K562 (cell line): ENCODE data around the gene MC1R. TPM values are rescaled to one million over a fixed set of nuclear protein-coding genes. Genes with fewer than 3 reads are reported as not detected.
A peak's percentile ranks its signal among the peaks of the same experiment; 100 is the strongest.

ENCODE experiments used
- ATAC-seq: fragments of 200-7000 bp; cut with Tn5 transposase; 3 replicates; pipeline ENCODE4 v1.9.1; 2020; ENCODE audit warnings: moderate library complexity
- BruUV-seq: library from RNA; stranded (reverse); fragments of 400-500 nt; replicated peaks from 2 replicates; lab custom pipeline; 2021; lab: Mats Ljungman, UMichigan
- CTCF ChIA-PET: fragments of 300-600 bp; formaldehyde crosslinking; extraction: SDS; loops from one replicate; lab custom pipeline; 2021; ENCODE audit warnings: low intra/inter-chr PET ratio; lab: Yijun Ruan, JAX
- POLR2A ChIA-PET: fragments of 300-600, 350-650 bp; sonication (Branson Sonifier 250); formaldehyde crosslinking; extraction: SDS; loops from one replicate; lab custom pipeline; 2021; ENCODE audit warnings: antibody characterized with exemption, inconsistent platforms; lab: Yijun Ruan, JAX
- DNase-seq, 4 experiments: peaks; one replicate each; pipeline versions ENCODE4 v3.0.0 to v3.0.0-alpha.2; 2011 to 2018; ENCODE audit warnings: low spot score in 3 of 4, mixed read lengths in 3 of 4; ENCODE audit errors: extremely low read depth in 1 of 4
- FAIRE-seq: peaks from 2 replicates; lab custom pipeline; 2011; peaks lifted over from hg19 to GRCh38; lab: Jason Lieb, UNC
- H2AFZ ChIP-seq: 2 replicates; pipeline ENCODE4 v1.6.0; 2011; ENCODE audit warnings: low read depth, low read length, control low read depth, inconsistent platforms
- H3K27ac ChIP-seq: fragments of 200-600 bp; 3 replicates; pipeline ENCODE4 v1.8.0; 2011; ENCODE audit warnings: low read depth, mild to moderate bottlenecking, control low read depth, inconsistent platforms, low read length, moderate library complexity, mixed read lengths; ENCODE audit errors: extremely low read depth
- H3K27me3 ChIP-seq, 2 experiments: fragments of 300-600 bp in 1 of 2; 2 replicates in 1 of 2; 3 replicates in 1 of 2; pipeline versions ENCODE4 v1.6.0 to v1.8.0; 2011; ENCODE audit warnings: inconsistent platforms in 2 of 2, low read length in 2 of 2, mild to moderate bottlenecking in 1 of 2, mixed read lengths in 1 of 2, moderate library complexity in 1 of 2; ENCODE audit not compliant: control insufficient read depth in 2 of 2, insufficient read depth in 2 of 2
- H3K36me3 ChIP-seq: fragments of 300-600 bp; 3 replicates; pipeline ENCODE4 v1.8.0; 2011; ENCODE audit warnings: mild to moderate bottlenecking, low read length, inconsistent platforms; ENCODE audit not compliant: control insufficient read depth, insufficient read depth
- H3K4me1 ChIP-seq, 2 experiments: fragments of 200-600 bp in 1 of 2; replicated peaks in 1 of 2; 2 replicates in 1 of 2; 3 replicates in 1 of 2; pipeline versions ENCODE4 v1.5.1 to v1.8.0; 2011; ENCODE audit warnings: inconsistent platforms in 2 of 2, low read length in 2 of 2, mild to moderate bottlenecking in 1 of 2, mixed read lengths in 1 of 2, moderate library complexity in 1 of 2; ENCODE audit not compliant: control insufficient read depth in 2 of 2, insufficient read depth in 2 of 2
- H3K4me2 ChIP-seq: 2 replicates; pipeline ENCODE4 v1.6.1; 2011; ENCODE audit warnings: low read length, control low read depth, inconsistent platforms, mixed read lengths; ENCODE audit not compliant: insufficient read depth
- H3K4me3 ChIP-seq: fragments of 200-600 bp; sonication (generic), shearing (Covaris generic); 2 replicates; pipeline ENCODE4 v1.5.1; 2016; ENCODE audit warnings: control low read depth, inconsistent platforms
- H3K79me2 ChIP-seq: fragments of 200-600 bp; 3 replicates; pipeline ENCODE4 v1.8.0; 2011; ENCODE audit warnings: low read length, inconsistent platforms; ENCODE audit not compliant: control insufficient read depth, insufficient read depth
- H3K9ac ChIP-seq, 2 experiments: 2 replicates each; pipeline versions ENCODE4 v1.6.0 to v1.6.1; 2011; ENCODE audit warnings: low read depth in 2 of 2, low read length in 2 of 2, control low read depth in 1 of 2, inconsistent platforms in 1 of 2, mild to moderate bottlenecking in 1 of 2, mixed read lengths in 1 of 2; ENCODE audit not compliant: insufficient read depth in 1 of 2
- H3K9me1 ChIP-seq: one replicate; pipeline ENCODE4 v1.6.0; 2011; ENCODE audit warnings: inconsistent platforms, mild to moderate bottlenecking, low read length, moderate library complexity; ENCODE audit not compliant: control insufficient read depth, insufficient read depth
- H3K9me3 ChIP-seq: replicated peaks from 2 replicates; pipeline ENCODE4 v1.5.1; 2011; ENCODE audit warnings: low read depth, low read length, inconsistent platforms; ENCODE audit not compliant: control insufficient read depth, insufficient read depth
- H4K20me1 ChIP-seq: replicated peaks from 2 replicates; pipeline ENCODE4 v1.6.1; 2011; ENCODE audit warnings: low read length, inconsistent platforms, mixed read lengths; ENCODE audit not compliant: control insufficient read depth, insufficient read depth
- FOS ChIP-seq: IDR thresholded peaks from 3 replicates; pipeline ENCODE4 v1.6.1; 2011; ENCODE audit not compliant: insufficient read length; ENCODE audit errors: extremely low read depth
- RBM15 ChIP-seq: fragments of 200-400 bp; formaldehyde crosslinking; IDR thresholded peaks from 2 replicates; pipeline ENCODE4 v1.6.1; 2018; ENCODE audit warnings: mild to moderate bottlenecking, low read length, moderate library complexity; ENCODE audit not compliant: insufficient read depth
- SREBF1 ChIP-seq: fragments of 150-350 bp; IDR thresholded peaks from 2 replicates; pipeline ENCODE4 v1.6.1; 2014; ENCODE audit warnings: antibody characterized with exemption, low read depth, low read length, borderline replicate concordance
- ZBTB8A ChIP-seq: fragments of 450-650 bp; IDR thresholded peaks from 2 replicates; pipeline ENCODE4 v1.6.1; 2018; ENCODE audit warnings: mild to moderate bottlenecking, moderate library complexity; ENCODE audit not compliant: partially characterized antibody
- ZNF778 ChIP-seq: fragments of 450-650 bp; formaldehyde crosslinking; IDR thresholded peaks from 2 replicates; pipeline ENCODE4 v1.4.0; 2020; ENCODE audit warnings: mild to moderate bottlenecking, moderate library complexity
- ZNF780A ChIP-seq: fragments of 250-450 bp; sonication (Bioruptor Pico); IDR thresholded peaks from 2 replicates; pipeline ENCODE4 v1.5.0; 2021; ENCODE audit warnings: mild to moderate bottlenecking
- WGBS: fragments of 100-300 bp; shearing (Covaris generic); methylation state at CpG from one replicate; pipeline ENCODE4 v1.1.6; 2016; ENCODE audit warnings: low coverage, mixed read lengths; ENCODE audit not compliant: insufficient coverage; ENCODE audit errors: missing lambda C conversion rate; 5-methylcytosine and 5-hydroxymethylcytosine counted together
- in situ Hi-C: fragments of 300-500 bp; cut with MboI; formaldehyde crosslinking; loops from 4 replicates; pipeline ENCODE4 v1.15.0; 2018; ENCODE audit warnings: inconsistent platforms, mixed read lengths
- intact Hi-C: fragments of 100-400 bp; cut with micrococcal nuclease; formaldehyde crosslinking; loops from 2 replicates; pipeline ENCODE4 v1.14.2; 2022
- polyA plus RNA-seq, 8 experiments: library from polyadenylated mRNA; depleted of rRNA in 4 of 8; stranded (reverse) in 5 of 8; unstranded in 3 of 8; fragments of >200 nt; fragmentation: Nextera tagmentation in 2 of 8; fragmentation: Illumina TruSeq in 1 of 8; extraction: Ambion mirVana in 2 of 8; extraction: Trizol in 1 of 8; gene quantifications; 2 replicates each; pipeline versions ENCODE4 v1.2.1 to v1.2.3, GENCODE V29; 2011 to 2014; ENCODE audit warnings: inconsistent platforms in 1 of 8, missing spikeins in 1 of 8
- total RNA-seq, 7 experiments: library from RNA; depleted of rRNA in 6 of 7; stranded (reverse); fragments of >200 nt in 6 of 7; fragmentation: Illumina TruSeq in 2 of 7; extraction: Trizol in 2 of 7; gene quantifications; 2 replicates each; pipeline versions ENCODE4 v1.2.1 to v1.2.3, GENCODE V29; 2011 to 2021; ENCODE audit warnings: low replicate concordance in 1 of 7
- TF ChIP-seq, protein P1 (sequence below): fragments of 150-350 bp; IDR thresholded peaks from 2 replicates; pipeline ENCODE4 v1.6.1; 2014; ENCODE audit warnings: low read depth, mild to moderate bottlenecking, low read length, borderline replicate concordance
- TF ChIP-seq, protein P2 (sequence below): fragments of 450-650 bp; IDR thresholded peaks from 2 replicates; pipeline ENCODE4 v1.6.1; 2016; ENCODE audit warnings: low read depth, mild to moderate bottlenecking, moderate library complexity
- TF ChIP-seq, protein P3 (sequence below): fragments of 450-650 bp; IDR thresholded peaks from 2 replicates; pipeline ENCODE4 v1.7.1; 2018; ENCODE audit warnings: mild to moderate bottlenecking, low read depth; ENCODE audit not compliant: partially characterized antibody
- TF ChIP-seq, protein P4 (sequence below): fragments of 450-650 bp; IDR thresholded peaks from 2 replicates; pipeline ENCODE4 v1.6.1; 2016

The MC1R gene
- total and polyA plus RNA-seq, 9 of the 15 experiments (the other 6 are each of a cell fraction or from before 2014, with no cell fraction given): 0.14 to 5.3 (median 2.5) TPM; not detected in 1

DNA sequence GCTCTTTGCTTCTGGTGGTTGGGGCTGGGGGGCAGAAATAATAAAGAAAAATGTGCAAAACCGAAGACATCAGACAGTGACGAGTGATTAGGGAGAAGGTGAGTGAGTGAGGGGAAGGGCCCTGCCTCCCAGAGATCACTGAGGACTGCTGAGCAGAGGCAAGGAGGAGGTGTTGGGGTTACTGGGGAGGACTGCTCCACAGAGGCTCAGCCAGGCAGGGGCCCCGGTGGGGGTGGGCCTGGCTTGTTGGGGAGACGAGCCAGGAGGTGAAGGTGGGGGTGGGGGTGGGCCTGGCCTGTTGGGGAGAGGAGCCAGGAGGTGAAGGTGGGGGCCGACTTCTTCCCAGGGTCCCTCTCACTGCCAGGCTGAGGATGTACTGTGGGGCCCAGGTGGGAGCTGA is 27.9 kb downstream of the MC1R start:
- Histone ChIP-seq H3K4me2 (no peak overlapping the region), H3K9me1 (no peaks in the 10 kb centered on the region)
- no TSS peak for BruUV-seq
- DNase-seq: no peak
- TF ChIP-seq, protein P1, sequence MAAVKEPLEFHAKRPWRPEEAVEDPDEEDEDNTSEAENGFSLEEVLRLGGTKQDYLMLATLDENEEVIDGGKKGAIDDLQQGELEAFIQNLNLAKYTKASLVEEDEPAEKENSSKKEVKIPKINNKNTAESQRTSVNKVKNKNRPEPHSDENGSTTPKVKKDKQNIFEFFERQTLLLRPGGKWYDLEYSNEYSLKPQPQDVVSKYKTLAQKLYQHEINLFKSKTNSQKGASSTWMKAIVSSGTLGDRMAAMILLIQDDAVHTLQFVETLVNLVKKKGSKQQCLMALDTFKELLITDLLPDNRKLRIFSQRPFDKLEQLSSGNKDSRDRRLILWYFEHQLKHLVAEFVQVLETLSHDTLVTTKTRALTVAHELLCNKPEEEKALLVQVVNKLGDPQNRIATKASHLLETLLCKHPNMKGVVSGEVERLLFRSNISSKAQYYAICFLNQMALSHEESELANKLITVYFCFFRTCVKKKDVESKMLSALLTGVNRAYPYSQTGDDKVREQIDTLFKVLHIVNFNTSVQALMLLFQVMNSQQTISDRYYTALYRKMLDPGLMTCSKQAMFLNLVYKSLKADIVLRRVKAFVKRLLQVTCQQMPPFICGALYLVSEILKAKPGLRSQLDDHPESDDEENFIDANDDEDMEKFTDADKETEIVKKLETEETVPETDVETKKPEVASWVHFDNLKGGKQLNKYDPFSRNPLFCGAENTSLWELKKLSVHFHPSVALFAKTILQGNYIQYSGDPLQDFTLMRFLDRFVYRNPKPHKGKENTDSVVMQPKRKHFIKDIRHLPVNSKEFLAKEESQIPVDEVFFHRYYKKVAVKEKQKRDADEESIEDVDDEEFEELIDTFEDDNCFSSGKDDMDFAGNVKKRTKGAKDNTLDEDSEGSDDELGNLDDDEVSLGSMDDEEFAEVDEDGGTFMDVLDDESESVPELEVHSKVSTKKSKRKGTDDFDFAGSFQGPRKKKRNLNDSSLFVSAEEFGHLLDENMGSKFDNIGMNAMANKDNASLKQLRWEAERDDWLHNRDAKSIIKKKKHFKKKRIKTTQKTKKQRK: no peak
- TF ChIP-seq ZBTB8A: no peak
- no peak for TF ChIP-seq ZNF778 (CRISPR knock-in tag)
- TF ChIP-seq, protein P2, sequence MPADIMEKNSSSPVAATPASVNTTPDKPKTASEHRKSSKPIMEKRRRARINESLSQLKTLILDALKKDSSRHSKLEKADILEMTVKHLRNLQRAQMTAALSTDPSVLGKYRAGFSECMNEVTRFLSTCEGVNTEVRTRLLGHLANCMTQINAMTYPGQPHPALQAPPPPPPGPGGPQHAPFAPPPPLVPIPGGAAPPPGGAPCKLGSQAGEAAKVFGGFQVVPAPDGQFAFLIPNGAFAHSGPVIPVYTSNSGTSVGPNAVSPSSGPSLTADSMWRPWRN: no peak
- no peak for TF ChIP-seq ZNF780A
- TF ChIP-seq, protein P3, sequence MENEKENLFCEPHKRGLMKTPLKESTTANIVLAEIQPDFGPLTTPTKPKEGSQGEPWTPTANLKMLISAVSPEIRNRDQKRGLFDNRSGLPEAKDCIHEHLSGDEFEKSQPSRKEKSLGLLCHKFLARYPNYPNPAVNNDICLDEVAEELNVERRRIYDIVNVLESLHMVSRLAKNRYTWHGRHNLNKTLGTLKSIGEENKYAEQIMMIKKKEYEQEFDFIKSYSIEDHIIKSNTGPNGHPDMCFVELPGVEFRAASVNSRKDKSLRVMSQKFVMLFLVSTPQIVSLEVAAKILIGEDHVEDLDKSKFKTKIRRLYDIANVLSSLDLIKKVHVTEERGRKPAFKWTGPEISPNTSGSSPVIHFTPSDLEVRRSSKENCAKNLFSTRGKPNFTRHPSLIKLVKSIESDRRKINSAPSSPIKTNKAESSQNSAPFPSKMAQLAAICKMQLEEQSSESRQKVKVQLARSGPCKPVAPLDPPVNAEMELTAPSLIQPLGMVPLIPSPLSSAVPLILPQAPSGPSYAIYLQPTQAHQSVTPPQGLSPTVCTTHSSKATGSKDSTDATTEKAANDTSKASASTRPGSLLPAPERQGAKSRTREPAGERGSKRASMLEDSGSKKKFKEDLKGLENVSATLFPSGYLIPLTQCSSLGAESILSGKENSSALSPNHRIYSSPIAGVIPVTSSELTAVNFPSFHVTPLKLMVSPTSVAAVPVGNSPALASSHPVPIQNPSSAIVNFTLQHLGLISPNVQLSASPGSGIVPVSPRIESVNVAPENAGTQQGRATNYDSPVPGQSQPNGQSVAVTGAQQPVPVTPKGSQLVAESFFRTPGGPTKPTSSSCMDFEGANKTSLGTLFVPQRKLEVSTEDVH: no peak
- no peak for TF ChIP-seq RBM15
- no peak for TF ChIP-seq FOS
- TF ChIP-seq, protein P4, sequence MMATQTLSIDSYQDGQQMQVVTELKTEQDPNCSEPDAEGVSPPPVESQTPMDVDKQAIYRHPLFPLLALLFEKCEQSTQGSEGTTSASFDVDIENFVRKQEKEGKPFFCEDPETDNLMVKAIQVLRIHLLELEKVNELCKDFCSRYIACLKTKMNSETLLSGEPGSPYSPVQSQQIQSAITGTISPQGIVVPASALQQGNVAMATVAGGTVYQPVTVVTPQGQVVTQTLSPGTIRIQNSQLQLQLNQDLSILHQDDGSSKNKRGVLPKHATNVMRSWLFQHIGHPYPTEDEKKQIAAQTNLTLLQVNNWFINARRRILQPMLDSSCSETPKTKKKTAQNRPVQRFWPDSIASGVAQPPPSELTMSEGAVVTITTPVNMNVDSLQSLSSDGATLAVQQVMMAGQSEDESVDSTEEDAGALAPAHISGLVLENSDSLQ: no peak
- TF ChIP-seq SREBF1: no peak
- TF ChIP-seq, all 486 proteins: peak for 0
- Histone ChIP-seq H3K27me3 (peaks cover 13 to 27% of the 10 kb centered on the region in 2 experiments), H3K79me2 (peaks cover 9% of the 10 kb centered on the region), H4K20me1 (no peaks in the 10 kb centered on the region), H2AFZ (no peak overlapping the region), H3K4me3 (no peak overlapping the region), H3K27ac (no peak overlapping the region), H3K36me3 (peaks cover 2% of the 10 kb centered on the region; the same call in 1 of the 3 replicates), H3K9me3 (no peaks in the 10 kb centered on the region), H3K9ac (peak overlapping the region in 1 of 2 experiments; percentile 52; a peak in 2 of 4 replicates), H3K4me1 (peaks cover 0 to 22% of the 10 kb centered on the region in 2 experiments; a peak in 3 of 5 replicates)
- WGBS: 0% methylated on average over 1 of the region's 5 CpGs
- POLR2A ChIA-PET: interaction anchor here (1.0 kb wide), 1 partner anchor 14 kb away, joined by 4 read pairs; no protein-coding TSS in a partner anchor
- intact Hi-C loops: no loop called here
- CTCF ChIA-PET: no interaction called here
- in situ Hi-C loops: no loop called here
- no peak for ATAC-seq
- no peak for FAIRE-seq
